Neutrophil (primary cell): Measurements from ENCODE around the gene RSAD2.

Source experiments
- H3K27ac ChIP-seq: fragments of 200-600 bp; sonication (generic); 2 replicates; pipeline ENCODE4 v1.5.1; 2016; ENCODE audit warnings: mild to moderate bottlenecking, moderate library complexity
- H3K27me3 ChIP-seq: fragments of 200-600 bp; sonication (generic); 2 replicates; pipeline ENCODE4 v1.6.0; 2016; ENCODE audit warnings: mild to moderate bottlenecking
- H3K36me3 ChIP-seq: fragments of 200-600 bp; sonication (generic); 2 replicates; pipeline ENCODE4 v1.5.1; 2017
- H3K4me1 ChIP-seq, 2 experiments: fragments of 200-600 bp in 1 of 2; sonication (generic) in 1 of 2; 1 replicate in 1 of 2; 2 replicates in 1 of 2; pipeline versions ENCODE4 v1.5.1 to v1.6.1; 2013 to 2016; ENCODE audit warnings: low read depth in 1 of 2, low read length in 1 of 2, mild to moderate bottlenecking in 1 of 2, moderate library complexity in 1 of 2; ENCODE audit not compliant: control insufficient read depth in 1 of 2, insufficient read depth in 1 of 2
- H3K4me3 ChIP-seq, 2 experiments: fragments of 200-600 bp in 1 of 2; sonication (generic) in 1 of 2; 1 replicate in 1 of 2; 2 replicates in 1 of 2; pipeline ENCODE4 v1.5.1; 2013 to 2016; ENCODE audit warnings: low read depth in 1 of 2, low read length in 1 of 2, mild to moderate bottlenecking in 1 of 2, moderate library complexity in 1 of 2
- H3K9me3 ChIP-seq: fragments of 200-600 bp; sonication (generic); 2 replicates; pipeline ENCODE4 v1.5.1; 2016
- TF ChIP-seq, protein P1 (sequence below): fragments of 200-600 bp; sonication (generic); IDR thresholded peaks from 2 replicates; pipeline ENCODE4 v1.5.1; 2016; ENCODE audit warnings: antibody characterized with exemption

RSAD2 gene

GRCh38 chr2:6927753-6928152 is 50.2 kb downstream of the RSAD2 start:
- Histone ChIP-seq H3K4me1 (peaks cover 32 to 43% of the 10 kb centered on the region in 2 experiments), H3K4me3 (no peak overlapping the region)

DNA sequence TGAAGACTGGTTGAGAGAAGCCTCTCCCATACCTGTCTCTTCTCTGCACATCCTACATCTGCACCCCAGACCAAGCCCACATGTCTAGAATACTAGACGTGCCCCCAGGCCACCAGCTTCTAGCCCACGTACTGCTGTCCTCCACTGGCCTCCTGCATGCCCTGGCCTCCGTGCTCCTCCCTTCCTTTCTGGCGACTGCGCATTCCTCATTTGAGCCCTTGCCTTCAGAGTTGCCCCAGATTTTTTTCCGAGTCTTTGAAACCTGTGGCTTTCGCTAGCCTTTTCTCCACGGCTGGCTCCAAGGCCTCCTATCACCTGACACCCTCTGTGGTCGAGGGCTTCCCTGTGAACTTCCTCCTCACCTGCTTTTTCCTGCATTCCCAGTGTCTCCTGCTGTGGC is 50.9 kb downstream of the RSAD2 start:
- Histone ChIP-seq H3K27ac (no peak overlapping the region), H3K4me3 (no peak overlapping the region), H3K4me1 (peaks cover 33 to 47% of the 10 kb centered on the region in 2 experiments), H3K27me3 (no peaks in the 10 kb centered on the region), H3K36me3 (no peaks in the 10 kb centered on the region), H3K9me3 (no peaks in the 10 kb centered on the region)
- TF ChIP-seq, protein P1, sequence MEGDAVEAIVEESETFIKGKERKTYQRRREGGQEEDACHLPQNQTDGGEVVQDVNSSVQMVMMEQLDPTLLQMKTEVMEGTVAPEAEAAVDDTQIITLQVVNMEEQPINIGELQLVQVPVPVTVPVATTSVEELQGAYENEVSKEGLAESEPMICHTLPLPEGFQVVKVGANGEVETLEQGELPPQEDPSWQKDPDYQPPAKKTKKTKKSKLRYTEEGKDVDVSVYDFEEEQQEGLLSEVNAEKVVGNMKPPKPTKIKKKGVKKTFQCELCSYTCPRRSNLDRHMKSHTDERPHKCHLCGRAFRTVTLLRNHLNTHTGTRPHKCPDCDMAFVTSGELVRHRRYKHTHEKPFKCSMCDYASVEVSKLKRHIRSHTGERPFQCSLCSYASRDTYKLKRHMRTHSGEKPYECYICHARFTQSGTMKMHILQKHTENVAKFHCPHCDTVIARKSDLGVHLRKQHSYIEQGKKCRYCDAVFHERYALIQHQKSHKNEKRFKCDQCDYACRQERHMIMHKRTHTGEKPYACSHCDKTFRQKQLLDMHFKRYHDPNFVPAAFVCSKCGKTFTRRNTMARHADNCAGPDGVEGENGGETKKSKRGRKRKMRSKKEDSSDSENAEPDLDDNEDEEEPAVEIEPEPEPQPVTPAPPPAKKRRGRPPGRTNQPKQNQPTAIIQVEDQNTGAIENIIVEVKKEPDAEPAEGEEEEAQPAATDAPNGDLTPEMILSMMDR, result no peak

More at GRCh38 chr2:6927753-6928152, 50.2 kb downstream of the RSAD2 start:
- H3K36me3 ChIP-seq, result no peaks in the 10 kb centered on the region
- no peaks in the 10 kb centered on the region for H3K9me3 ChIP-seq
- TF ChIP-seq, protein P1, result no peak
- no peaks in the 10 kb centered on the region for H3K27me3 ChIP-seq
- H3K27ac ChIP-seq, result no peak overlapping the region

DNA sequence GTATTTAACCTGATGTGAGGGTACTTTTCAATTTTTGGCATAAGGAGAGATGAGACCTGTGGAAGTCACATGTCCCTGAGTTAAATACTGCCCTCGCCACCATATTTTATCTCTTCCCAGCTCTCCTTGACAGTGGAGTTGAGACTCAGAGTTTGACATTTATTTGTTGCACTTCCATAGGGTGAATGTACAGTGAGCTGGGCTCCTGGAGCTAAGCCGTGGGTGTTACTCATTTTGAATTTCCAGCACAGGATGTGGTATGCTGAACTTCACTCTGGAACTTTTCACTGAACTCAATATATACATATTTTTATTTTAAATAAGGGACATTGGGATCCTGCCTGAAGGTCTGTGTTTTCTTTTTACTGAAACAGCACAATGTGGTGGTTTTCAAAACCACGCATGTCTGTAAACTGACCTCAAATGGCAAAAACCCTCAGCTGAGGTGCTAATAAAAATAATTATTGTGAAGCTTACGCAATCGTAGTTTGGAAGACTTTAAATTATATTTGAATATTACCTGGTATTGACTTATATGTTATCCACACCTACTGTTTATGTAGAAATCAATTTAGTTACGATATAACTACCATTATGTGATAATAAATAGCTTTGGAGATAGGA is 51.7 kb downstream of the RSAD2 start:
- Histone ChIP-seq H3K4me1 (peaks cover 40 to 50% of the 10 kb centered on the region in 2 experiments), H3K9me3 (no peaks in the 10 kb centered on the region), H3K27ac (no peak overlapping the region), H3K36me3 (no peaks in the 10 kb centered on the region), H3K27me3 (no peaks in the 10 kb centered on the region), H3K4me3 (no peak overlapping the region)
- TF ChIP-seq, protein P1, result no peak

- no peaks in the 10 kb centered on the region for H3K9me3 ChIP-seq
- H3K4me1 ChIP-seq, result peaks cover 44 to 51% of the 10 kb centered on the region in 2 experiments
- no peaks in the 10 kb centered on the region for H3K36me3 ChIP-seq
- H3K27me3 ChIP-seq, result no peaks in the 10 kb centered on the region
- H3K4me3 ChIP-seq, result no peak overlapping the region
- TF ChIP-seq, protein P1, result no peak
- H3K27ac ChIP-seq, result peak overlapping the region; percentile 42
Measured at GRCh38 chr2:6930923-6931647, 53.5 kb downstream of the RSAD2 start.

- H3K4me3 ChIP-seq, result no peak overlapping the region
- no peaks in the 10 kb centered on the region for H3K36me3 ChIP-seq
- H3K4me1 ChIP-seq, result peaks cover 51 to 56% of the 10 kb centered on the region in 2 experiments
- no peaks in the 10 kb centered on the region for H3K27me3 ChIP-seq
- TF ChIP-seq, protein P1, result no peak
- H3K27ac ChIP-seq, result no peak overlapping the region
- no peaks in the 10 kb centered on the region for H3K9me3 ChIP-seq
Measured at GRCh38 chr2:6931753-6932152, 54.2 kb downstream of the RSAD2 start.
